ENCODE results near the gene TUBA3D. TPM values are rescaled to one million over a fixed set of nuclear protein-coding genes. Genes with fewer than 3 reads are reported as not detected.
"Not testable (repeated sequence)": the region's sequence is repeated elsewhere in the genome, so short reads cannot be mapped to it uniquely, and the experiment has no call there.

TUBA3D gene
- total and polyA plus RNA-seq, 2 experiments from 2014 or later: not detected

- Histone ChIP-seq H3F3A (ENCODE audit: insufficient read depth) (no peaks in the 10 kb centered on the region), H2AFZ (no peak overlapping the region), H3K36me3 (ENCODE audit: low read depth) (no peaks in the 10 kb centered on the region), H3K27me3 (replicated peaks; ENCODE audit: insufficient read depth) (no peaks in the 10 kb centered on the region), H3K4me1 (ENCODE audit: insufficient read depth) (no peaks in the 10 kb centered on the region), H3K4me3 (no peak overlapping the region), H3K4me2 (ENCODE audit: unreplicated experiment) (no peak overlapping the region), H3K79me2 (ENCODE audit: insufficient read depth) (no peaks in the 10 kb centered on the region), H3K9ac (no peak overlapping the region), H3K9me2 (ENCODE audit: insufficient read depth) (no peaks in the 10 kb centered on the region), H3K27ac (no peak overlapping the region), H4K20me1 (ENCODE audit: insufficient read depth) (no peaks in the 10 kb centered on the region), H3K9me3 (ENCODE audit: low read depth) (no peaks in the 10 kb centered on the region)
- no peak for DNase-seq
- no peak for TF ChIP-seq EZH2 (IDR thresholded peaks at IDR 0.05; ENCODE audit: insufficient read depth, poor library complexity, severe bottlenecking)
- no peak for TF ChIP-seq EZH2phosphoT487 (IDR thresholded peaks at IDR 0.05; ENCODE audit: insufficient read depth, low read depth)
- in situ Hi-C loops (cut with MboI): no loop called here
- WGBS, 2 experiments (ENCODE audit: low coverage in 1 of 2, low lambda C conversion rate in 2 of 2, missing lambda C conversion rate in 2 of 2): 66 to 74% methylated on average over 19 to 20 of the region's 20 CpGs
These were observed 46.3 kb downstream of the TUBA3D start for GRCh38 chr2:131521961-131522781.

- H3K79me2 ChIP-seq (ENCODE audit: insufficient read depth); H3K9me2 ChIP-seq (ENCODE audit: insufficient read depth); H3K27me3 ChIP-seq (replicated peaks; ENCODE audit: insufficient read depth); H3K4me2 ChIP-seq (ENCODE audit: unreplicated experiment); H2AFZ ChIP-seq; H3K4me1 ChIP-seq (ENCODE audit: insufficient read depth); H3K4me3 ChIP-seq; H3K36me3 ChIP-seq (ENCODE audit: low read depth); H3K9ac ChIP-seq; in situ Hi-C loops (cut with MboI); H3F3A ChIP-seq (ENCODE audit: insufficient read depth); H3K27ac ChIP-seq; DNase-seq; H3K9me3 ChIP-seq (ENCODE audit: low read depth); H4K20me1 ChIP-seq (ENCODE audit: insufficient read depth): not testable (repeated sequence)
- WGBS, 2 experiments (ENCODE audit: low coverage in 1 of 2, low lambda C conversion rate in 2 of 2, missing lambda C conversion rate in 2 of 2): 43 to 46% methylated on average over 2 of the region's 2 CpGs
These were observed 49.3 kb downstream of the TUBA3D start for GRCh38 chr2:131525256-131525655.

GRCh38 chr2:131527131-131528001, 51.4 kb downstream of the TUBA3D start, which contains the start of gene CCDC74A:
Gene CCDC74A, plus strand, starts transcription at chr2:131527888. Its CDS starts 83 bp downstream, at chr2:131527971.
- Histone ChIP-seq H2AFZ (peak within 1 kb of the TSS; percentile 86), H3K4me3 (peak within 1 kb of the TSS; percentile 71), H3K4me2 (ENCODE audit: unreplicated experiment) (peak within 1 kb of the TSS; percentile 77), H3K9ac (peak within 1 kb of the TSS; percentile 61)
- in situ Hi-C loops (cut with MboI); H3K36me3 ChIP-seq (ENCODE audit: low read depth); H3F3A ChIP-seq (ENCODE audit: insufficient read depth); H3K79me2 ChIP-seq (ENCODE audit: insufficient read depth); H3K9me3 ChIP-seq (ENCODE audit: low read depth); H3K27ac ChIP-seq; H3K27me3 ChIP-seq (replicated peaks; ENCODE audit: insufficient read depth); H3K9me2 ChIP-seq (ENCODE audit: insufficient read depth); H4K20me1 ChIP-seq (ENCODE audit: insufficient read depth); H3K4me1 ChIP-seq (ENCODE audit: insufficient read depth): not testable (repeated sequence)
- peak; percentile 71 for DNase-seq
- whole genome bisulfite sequencing, 2 experiments (ENCODE audit: low coverage in 1 of 2, low lambda C conversion rate in 2 of 2, missing lambda C conversion rate in 2 of 2): 32 to 41% methylated on average over 26 to 32 of the region's 47 CpGs

- H3K9ac ChIP-seq; H3K36me3 ChIP-seq (ENCODE audit: low read depth); H2AFZ ChIP-seq; H3K4me3 ChIP-seq; H3K79me2 ChIP-seq (ENCODE audit: insufficient read depth); H3F3A ChIP-seq (ENCODE audit: insufficient read depth); H3K9me3 ChIP-seq (ENCODE audit: low read depth); H4K20me1 ChIP-seq (ENCODE audit: insufficient read depth); H3K4me1 ChIP-seq (ENCODE audit: insufficient read depth); H3K9me2 ChIP-seq (ENCODE audit: insufficient read depth); in situ Hi-C loops (cut with MboI); H3K4me2 ChIP-seq (ENCODE audit: unreplicated experiment); H3K27ac ChIP-seq; H3K27me3 ChIP-seq (replicated peaks; ENCODE audit: insufficient read depth): not testable (repeated sequence)
- WGBS, 2 experiments (ENCODE audit: low coverage in 1 of 2, low lambda C conversion rate in 2 of 2, missing lambda C conversion rate in 2 of 2): 68 to 72% methylated on average over 24 to 25 of the region's 26 CpGs
- DNase-seq: peak; percentile 24
These were observed 53.3 kb downstream of the TUBA3D start for GRCh38 chr2:131528981-131529863.

- H3K27me3 ChIP-seq (replicated peaks; ENCODE audit: insufficient read depth); H3F3A ChIP-seq (ENCODE audit: insufficient read depth); H3K36me3 ChIP-seq (ENCODE audit: low read depth); H3K4me3 ChIP-seq; DNase-seq; H2AFZ ChIP-seq; H3K4me1 ChIP-seq (ENCODE audit: insufficient read depth); H3K27ac ChIP-seq; H3K9ac ChIP-seq; H3K4me2 ChIP-seq (ENCODE audit: unreplicated experiment); in situ Hi-C loops (cut with MboI); H3K9me3 ChIP-seq (ENCODE audit: low read depth); H4K20me1 ChIP-seq (ENCODE audit: insufficient read depth); H3K9me2 ChIP-seq (ENCODE audit: insufficient read depth); H3K79me2 ChIP-seq (ENCODE audit: insufficient read depth): not testable (repeated sequence)
- 96 to 98% methylated on average over 4 of the region's 5 CpGs for WGBS, 2 experiments (ENCODE audit: low coverage in 1 of 2, low lambda C conversion rate in 2 of 2, missing lambda C conversion rate in 2 of 2)
These were observed 54.0 kb downstream of the TUBA3D start for GRCh38 chr2:131529864-131530445.

GRCh38 chr2:131530626-131531344, 54.9 kb downstream of the TUBA3D start:
- 73 to 74% methylated on average over 14 to 17 of the region's 22 CpGs for WGBS, 2 experiments (ENCODE audit: low coverage in 1 of 2, low lambda C conversion rate in 2 of 2, missing lambda C conversion rate in 2 of 2)
- H3K4me1 ChIP-seq (ENCODE audit: insufficient read depth); H3K4me2 ChIP-seq (ENCODE audit: unreplicated experiment); H3K9me2 ChIP-seq (ENCODE audit: insufficient read depth); H3K4me3 ChIP-seq; H3K9me3 ChIP-seq (ENCODE audit: low read depth); H3K27me3 ChIP-seq (replicated peaks; ENCODE audit: insufficient read depth); H3K27ac ChIP-seq; H3K79me2 ChIP-seq (ENCODE audit: insufficient read depth); DNase-seq; in situ Hi-C loops (cut with MboI); H2AFZ ChIP-seq; H3K36me3 ChIP-seq (ENCODE audit: low read depth); H4K20me1 ChIP-seq (ENCODE audit: insufficient read depth); H3F3A ChIP-seq (ENCODE audit: insufficient read depth); H3K9ac ChIP-seq: not testable (repeated sequence)
